Chondrocyte (in vitro differentiated cells): ENCODE measurements around the gene MAP6D1. TPM values are rescaled to one million over a fixed set of nuclear protein-coding genes. Genes with fewer than 3 reads are reported as not detected.
A peak's percentile ranks its signal among the peaks of the same experiment; 100 is the strongest.

Experiments
- DNase-seq: peaks from one replicate; pipeline ENCODE4 v3.0.0; 2021; ENCODE audit warnings: mixed read lengths, low spot score
- H3K27ac Mint-ChIP-seq: one replicate; pipeline ENCODE4 v1.8.0; 2021; ENCODE audit warnings: mild to moderate bottlenecking, moderate library complexity, mixed read lengths; ENCODE audit not compliant: unreplicated experiment
- H3K27me3 Mint-ChIP-seq: 2 replicates; pipeline ENCODE4 v1.8.0; 2021; ENCODE audit warnings: low read depth, mixed read lengths
- H3K36me3 Mint-ChIP-seq: 2 replicates; pipeline ENCODE4 v1.8.0; 2021; ENCODE audit warnings: low read depth, mixed read lengths
- H3K4me1 Mint-ChIP-seq: 2 replicates; pipeline ENCODE4 v1.8.0; 2021; ENCODE audit warnings: low read depth, mild to moderate bottlenecking, mixed read lengths
- H3K4me3 Mint-ChIP-seq: one replicate; pipeline ENCODE4 v1.8.0; 2021; ENCODE audit warnings: mild to moderate bottlenecking, moderate library complexity, mixed read lengths; ENCODE audit not compliant: unreplicated experiment
- H3K9me3 Mint-ChIP-seq: 2 replicates; pipeline ENCODE4 v1.8.0; 2021; ENCODE audit warnings: low read depth, mixed read lengths
- total RNA-seq: library from RNA; stranded (reverse); gene quantifications from 3 replicates; pipeline ENCODE4 v1.2.1, GENCODE V29; 2021
- TF ChIP-seq, protein P1 (sequence below): fragments of 200-600 bp; sonication (generic); IDR thresholded peaks from 2 replicates; pipeline ENCODE4 v1.5.0; 2021; ENCODE audit warnings: antibody characterized with exemption, mild to moderate bottlenecking, moderate library complexity

Gene MAP6D1
- total RNA-seq, 1 donor from 2014 or later = 8.3 TPM

- Mint-ChIP-seq H3K27me3 (no peaks in the 10 kb centered on the region), H3K9me3 (no peaks in the 10 kb centered on the region)
Measured at GRCh38 chr3:183830187-183830586, 4.8 kb upstream of the MAP6D1 start.

GRCh38 chr3:183829466-183829865, 4.1 kb upstream of the MAP6D1 start:
- Mint-ChIP-seq H3K4me1 (peaks cover 5% of the 10 kb centered on the region), H3K27me3 (no peaks in the 10 kb centered on the region), H3K36me3 (peaks cover 11% of the 10 kb centered on the region), H3K27ac (no peak overlapping the region), H3K4me3 (no peak overlapping the region), H3K9me3 (no peaks in the 10 kb centered on the region)
- TF ChIP-seq, protein P1, sequence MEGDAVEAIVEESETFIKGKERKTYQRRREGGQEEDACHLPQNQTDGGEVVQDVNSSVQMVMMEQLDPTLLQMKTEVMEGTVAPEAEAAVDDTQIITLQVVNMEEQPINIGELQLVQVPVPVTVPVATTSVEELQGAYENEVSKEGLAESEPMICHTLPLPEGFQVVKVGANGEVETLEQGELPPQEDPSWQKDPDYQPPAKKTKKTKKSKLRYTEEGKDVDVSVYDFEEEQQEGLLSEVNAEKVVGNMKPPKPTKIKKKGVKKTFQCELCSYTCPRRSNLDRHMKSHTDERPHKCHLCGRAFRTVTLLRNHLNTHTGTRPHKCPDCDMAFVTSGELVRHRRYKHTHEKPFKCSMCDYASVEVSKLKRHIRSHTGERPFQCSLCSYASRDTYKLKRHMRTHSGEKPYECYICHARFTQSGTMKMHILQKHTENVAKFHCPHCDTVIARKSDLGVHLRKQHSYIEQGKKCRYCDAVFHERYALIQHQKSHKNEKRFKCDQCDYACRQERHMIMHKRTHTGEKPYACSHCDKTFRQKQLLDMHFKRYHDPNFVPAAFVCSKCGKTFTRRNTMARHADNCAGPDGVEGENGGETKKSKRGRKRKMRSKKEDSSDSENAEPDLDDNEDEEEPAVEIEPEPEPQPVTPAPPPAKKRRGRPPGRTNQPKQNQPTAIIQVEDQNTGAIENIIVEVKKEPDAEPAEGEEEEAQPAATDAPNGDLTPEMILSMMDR = no peak
- DNase-seq = no peak

More at GRCh38 chr3:183830187-183830586, 4.8 kb upstream of the MAP6D1 start:
- Mint-ChIP-seq H3K4me1 (peaks cover 4% of the 10 kb centered on the region), H3K4me3 (no peak overlapping the region), H3K36me3 (peaks cover 12% of the 10 kb centered on the region), H3K27ac (no peak overlapping the region)
- TF ChIP-seq, protein P1 = no peak
- DNase-seq = no peak

DNA sequence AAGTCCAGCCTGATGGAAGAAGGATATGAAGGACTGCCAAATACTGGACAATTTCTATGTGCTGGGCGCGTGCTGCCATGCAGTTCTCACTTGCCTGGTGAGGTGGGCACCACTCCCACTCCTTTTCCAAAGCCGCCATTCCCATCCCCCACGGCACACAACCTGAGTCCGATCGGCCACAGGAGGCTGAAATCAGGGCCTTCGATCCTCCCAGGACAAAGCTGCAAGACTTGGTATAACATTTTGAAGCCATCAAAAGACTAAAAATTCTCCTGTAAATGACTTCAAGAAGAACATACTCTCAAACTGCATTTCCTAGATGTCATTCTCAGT, 3.1 kb upstream of the MAP6D1 start:
- Mint-ChIP-seq H3K36me3 (peaks cover 8% of the 10 kb centered on the region), H3K27ac (no peak overlapping the region), H3K9me3 (no peaks in the 10 kb centered on the region), H3K4me3 (no peak overlapping the region), H3K4me1 (peaks cover 15% of the 10 kb centered on the region), H3K27me3 (no peaks in the 10 kb centered on the region)
- no peak for DNase-seq
- TF ChIP-seq, protein P1 = no peak

DNA sequence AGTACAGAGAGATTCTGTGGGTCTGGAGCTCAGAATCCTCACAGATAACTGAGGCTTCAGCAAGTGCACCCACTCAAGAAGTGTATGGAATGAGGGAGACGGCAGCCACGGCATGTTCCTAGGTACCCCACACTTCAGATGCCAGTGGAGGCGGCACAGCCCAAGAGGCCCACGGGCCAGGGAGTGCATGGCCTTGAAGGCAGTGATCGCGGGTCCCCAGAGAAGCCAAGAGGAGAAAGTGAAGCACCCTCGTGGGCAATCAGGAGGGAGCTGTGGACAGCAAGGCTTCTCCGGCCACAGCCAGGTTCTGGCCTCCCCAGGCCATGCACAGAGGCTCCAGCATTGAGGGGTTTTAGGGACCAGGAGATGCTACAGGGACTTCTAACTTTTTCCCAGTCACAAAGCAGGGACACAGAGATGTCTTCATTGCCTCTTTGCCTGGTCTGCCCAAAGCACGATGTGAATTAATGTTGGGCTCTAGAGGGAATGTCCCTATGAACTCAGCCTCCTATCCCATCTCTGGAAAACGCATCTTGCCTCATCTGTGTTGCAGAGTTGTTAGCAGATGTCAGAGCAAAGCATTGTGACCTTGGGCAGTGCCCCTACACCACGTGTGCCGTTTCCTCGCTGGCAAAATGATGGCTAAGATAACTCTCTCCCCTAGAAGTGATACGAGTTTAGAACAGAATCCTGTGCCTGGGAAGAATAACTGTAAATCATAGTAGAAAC, 2.6 kb upstream of the MAP6D1 start:
- peaks cover 7% of the 10 kb centered on the region for H3K36me3 Mint-ChIP-seq
- peaks cover 15% of the 10 kb centered on the region for H3K4me1 Mint-ChIP-seq
- DNase-seq = no peak
- H3K27me3 Mint-ChIP-seq = no peaks in the 10 kb centered on the region
- no peaks in the 10 kb centered on the region for H3K9me3 Mint-ChIP-seq
- no peak overlapping the region for H3K4me3 Mint-ChIP-seq
- TF ChIP-seq, protein P1 = no peak
- no peak overlapping the region for H3K27ac Mint-ChIP-seq

DNA sequence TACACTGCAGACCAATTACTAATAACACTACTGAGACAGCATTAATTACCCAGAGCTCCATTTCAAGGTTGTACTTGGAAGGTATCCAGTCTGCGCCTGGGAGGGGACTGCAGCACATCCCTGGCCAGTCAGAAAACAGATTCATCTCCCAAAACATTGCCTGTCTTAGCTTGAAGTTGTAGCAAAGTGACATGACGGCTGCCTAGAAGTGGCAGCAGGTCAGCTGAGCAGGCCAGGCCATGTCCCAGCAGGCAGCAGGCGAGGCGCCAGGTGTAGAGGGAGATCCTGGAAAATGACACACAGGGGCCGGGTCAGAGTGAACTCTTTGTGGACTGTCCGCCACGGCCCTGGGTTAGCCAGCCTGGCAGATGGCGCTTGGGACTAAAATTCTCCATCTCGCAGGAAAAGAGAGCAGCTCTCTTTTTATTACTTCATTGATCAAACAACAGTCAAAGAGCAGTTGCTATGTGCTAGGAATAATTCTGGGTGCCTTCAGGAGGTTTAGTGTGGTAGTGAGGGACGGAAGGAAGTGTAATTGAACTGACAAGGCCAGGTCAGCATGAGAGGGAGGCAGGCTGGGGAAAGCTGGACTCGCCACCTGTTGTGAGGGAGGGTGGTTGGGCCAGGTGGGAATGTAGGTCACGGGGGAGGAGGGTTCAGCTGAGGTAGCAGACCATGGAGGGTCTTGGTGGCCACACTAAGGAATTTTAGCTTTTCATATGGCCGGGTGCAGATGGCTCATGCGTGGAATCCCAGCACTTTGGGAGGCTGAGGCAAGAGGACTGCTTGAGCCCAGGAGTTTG, 1.3 kb upstream of the MAP6D1 start:
- Mint-ChIP-seq H3K36me3 (peaks cover 3% of the 10 kb centered on the region), H3K27ac (peak overlapping the region; percentile 13), H3K4me1 (peaks cover 15% of the 10 kb centered on the region), H3K9me3 (no peaks in the 10 kb centered on the region), H3K27me3 (no peaks in the 10 kb centered on the region), H3K4me3 (peak overlapping the region; percentile 71)
- DNase-seq = no peak
- TF ChIP-seq, protein P1 = no peak
